ENCODE measurements around the gene VPREB3.

- TF ChIP-seq CTCF (IDR thresholded peaks at IDR 0.05) (no peak), EZH2 (IDR thresholded peaks at IDR 0.05; ENCODE audit: borderline replicate concordance, insufficient read depth, low read depth, low read length, poor library complexity, severe bottlenecking) (no peak)
Measured at GRCh38 chr22:23786261-23786710, 32.1 kb upstream of the VPREB3 start.

Measured in B cell (primary cell).